K562 (cell line): ENCODE measurements around the gene IQGAP3. TPM values are rescaled to one million over a fixed set of nuclear protein-coding genes. Genes with fewer than 3 reads are reported as not detected.
A peak's percentile ranks its signal among the peaks of the same experiment; 100 is the strongest.

Experiments used
- DEAF1 ChIP-seq: fragments of 450-650 bp; formaldehyde crosslinking; IDR thresholded peaks from 2 replicates; pipeline ENCODE4 v1.4.0; 2020; ENCODE audit warnings: mild to moderate bottlenecking, moderate library complexity
- EZH2 ChIP-seq: IDR thresholded peaks from 2 replicates; pipeline ENCODE4 v1.6.1; 2012; ENCODE audit warnings: low read depth, mild to moderate bottlenecking, inconsistent platforms, low read length, borderline replicate concordance
- KAT7 ChIP-seq: sonication (generic); formaldehyde crosslinking; IDR thresholded peaks from 2 replicates; pipeline ENCODE4 v1.8.0; 2022; ENCODE audit warnings: missing genetic modification reagents, mild to moderate bottlenecking, borderline replicate concordance
- KDM4B ChIP-seq, 2 experiments: fragments of 450-650 bp in 1 of 2; sonication (generic) in 1 of 2; IDR thresholded peaks; 2 replicates each; pipeline ENCODE4 v1.6.1; 2016 to 2017; ENCODE audit warnings: borderline replicate concordance in 2 of 2, antibody characterized with exemption in 1 of 2, low read depth in 1 of 2, mild to moderate bottlenecking in 1 of 2
- MGA ChIP-seq: fragments of 450-650 bp; IDR thresholded peaks from 2 replicates; pipeline ENCODE4 v1.6.1; 2016; ENCODE audit warnings: mild to moderate bottlenecking, moderate library complexity
- POLR2G ChIP-seq: fragments of 200-400 bp; formaldehyde crosslinking; IDR thresholded peaks from 2 replicates; pipeline ENCODE4 v1.6.1; 2017; ENCODE audit warnings: low read depth, mild to moderate bottlenecking, antibody characterized with exemption, low read length, moderate library complexity
- PTTG1 ChIP-seq: fragments of 450-650 bp; IDR thresholded peaks from 2 replicates; pipeline ENCODE4 v1.6.1; 2016; ENCODE audit warnings: low read depth, mild to moderate bottlenecking, missing genetic modification characterization, missing compliant biosample characterization
- SMARCE1 ChIP-seq: fragments of 450-650 bp; IDR thresholded peaks from 2 replicates; pipeline ENCODE4 v1.7.1; 2016; ENCODE audit warnings: mild to moderate bottlenecking
- SRSF9 ChIP-seq: fragments of 200-400 bp; formaldehyde crosslinking; IDR thresholded peaks from 2 replicates; pipeline ENCODE4 v1.6.1; 2017; ENCODE audit warnings: low read depth, low read length, borderline replicate concordance
- SUPT5H ChIP-seq: fragments of 450-650 bp; IDR thresholded peaks from 2 replicates; pipeline ENCODE4 v1.6.1; 2016
- ZNF324 ChIP-seq: fragments of 250-450 bp; sonication (Bioruptor Pico); IDR thresholded peaks from 2 replicates; pipeline ENCODE4 v1.4.0; 2020; ENCODE audit warnings: mild to moderate bottlenecking
- ZNF445 ChIP-seq: fragments of 250-450 bp; sonication (Bioruptor Pico); IDR thresholded peaks from 2 replicates; pipeline ENCODE4 v1.4.0; 2020; ENCODE audit warnings: low read depth, mild to moderate bottlenecking, moderate library complexity
- ZNF696 ChIP-seq: fragments of 250-450 bp; sonication (Bioruptor Pico); conservative IDR thresholded peaks from 2 replicates; pipeline ENCODE4 v1.4.0; 2020; ENCODE audit warnings: mild to moderate bottlenecking, moderate library complexity
- polyA plus RNA-seq, 8 experiments: library from polyadenylated mRNA; depleted of rRNA in 4 of 8; stranded (reverse) in 5 of 8; unstranded in 3 of 8; fragments of >200 nt; fragmentation: Nextera tagmentation in 2 of 8; fragmentation: Illumina TruSeq in 1 of 8; extraction: Ambion mirVana in 2 of 8; extraction: Trizol in 1 of 8; gene quantifications; 2 replicates each; pipeline versions ENCODE4 v1.2.1 to v1.2.3, GENCODE V29; 2011 to 2014; ENCODE audit warnings: inconsistent platforms in 1 of 8, missing spikeins in 1 of 8
- total RNA-seq, 7 experiments: library from RNA; depleted of rRNA in 6 of 7; stranded (reverse); fragments of >200 nt in 6 of 7; fragmentation: Illumina TruSeq in 2 of 7; extraction: Trizol in 2 of 7; gene quantifications; 2 replicates each; pipeline versions ENCODE4 v1.2.1 to v1.2.3, GENCODE V29; 2011 to 2021; ENCODE audit warnings: low replicate concordance in 1 of 7

The IQGAP3 gene
- total and polyA plus RNA-seq, 9 of the 15 experiments (the other 6 are each of a cell fraction or from before 2014, with no cell fraction given) = 1.4 to 16.6 (median 11.9) TPM

- no peak for TF ChIP-seq PTTG1 (tag)
- no peak for TF ChIP-seq ZNF324 (CRISPR knock-in tag)
- 0 out of 2 replicates have a peak, but pooled peaks have one; percentile 32 for TF ChIP-seq KAT7 (CRISPR knock-in tag)
- TF ChIP-seq KDM4B (IDR thresholded peaks at IDR 0.05; ENCODE audit: borderline replicate concordance in 2 of 2, low read depth in 1 of 2) = no peak
- TF ChIP-seq MGA = no peak
- TF ChIP-seq SUPT5H = peak; percentile 42
- TF ChIP-seq POLR2G = 0 out of 2 replicates have a peak, but pooled peaks have one; percentile 14
- TF ChIP-seq EZH2 = no peak
- TF ChIP-seq SRSF9 = no peak
- TF ChIP-seq DEAF1 (CRISPR knock-in tag) = no peak
- 0 out of 2 replicates have a peak, but pooled peaks have one; percentile 20 for TF ChIP-seq ZNF696
- no peak for TF ChIP-seq SMARCE1
- no peak for TF ChIP-seq ZNF445 (CRISPR knock-in tag)
These were observed 18.2 kb upstream of the IQGAP3 start (continued) for GRCh38 chr1:156590326-156591180.
